NCI-H1105 treated with DMSO at 0.1 percent for 48 hours (cell line): ENCODE results near the gene ANO2.

Experiments used
- DNase-seq: peaks from one replicate; lab custom pipeline; 2025; lab: John Stamatoyannopoulos, UW

Gene ANO2

DNA sequence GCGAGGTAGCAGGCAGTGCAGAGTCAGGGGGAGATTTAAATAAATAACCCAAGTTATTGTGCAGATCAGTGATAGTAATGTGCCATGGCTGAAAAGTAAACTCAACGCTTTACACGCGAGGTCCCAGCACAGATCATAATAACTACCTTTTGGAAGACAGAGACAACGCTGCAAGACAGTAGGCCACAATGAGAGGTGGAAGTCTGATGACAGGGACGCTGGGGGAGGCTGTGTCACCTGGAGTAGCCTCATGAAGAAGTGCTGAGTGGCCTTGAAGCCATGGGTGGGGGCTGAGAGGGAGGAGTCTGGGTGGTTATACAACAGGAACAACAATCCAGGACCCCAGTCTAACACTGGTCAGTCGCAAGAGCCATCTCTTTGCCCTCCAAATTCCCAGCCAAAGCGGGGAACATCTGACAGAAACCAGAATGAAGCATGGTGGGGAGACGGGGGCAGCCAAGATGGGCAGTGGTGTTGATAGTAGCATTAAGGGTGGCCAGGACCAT is 28.2 kb downstream of the ANO2 start:
- DNase-seq = no peak

GRCh38 chr12:5915511-5915910 is 29.5 kb downstream of the ANO2 start:
- no peak for DNase-seq

DNA sequence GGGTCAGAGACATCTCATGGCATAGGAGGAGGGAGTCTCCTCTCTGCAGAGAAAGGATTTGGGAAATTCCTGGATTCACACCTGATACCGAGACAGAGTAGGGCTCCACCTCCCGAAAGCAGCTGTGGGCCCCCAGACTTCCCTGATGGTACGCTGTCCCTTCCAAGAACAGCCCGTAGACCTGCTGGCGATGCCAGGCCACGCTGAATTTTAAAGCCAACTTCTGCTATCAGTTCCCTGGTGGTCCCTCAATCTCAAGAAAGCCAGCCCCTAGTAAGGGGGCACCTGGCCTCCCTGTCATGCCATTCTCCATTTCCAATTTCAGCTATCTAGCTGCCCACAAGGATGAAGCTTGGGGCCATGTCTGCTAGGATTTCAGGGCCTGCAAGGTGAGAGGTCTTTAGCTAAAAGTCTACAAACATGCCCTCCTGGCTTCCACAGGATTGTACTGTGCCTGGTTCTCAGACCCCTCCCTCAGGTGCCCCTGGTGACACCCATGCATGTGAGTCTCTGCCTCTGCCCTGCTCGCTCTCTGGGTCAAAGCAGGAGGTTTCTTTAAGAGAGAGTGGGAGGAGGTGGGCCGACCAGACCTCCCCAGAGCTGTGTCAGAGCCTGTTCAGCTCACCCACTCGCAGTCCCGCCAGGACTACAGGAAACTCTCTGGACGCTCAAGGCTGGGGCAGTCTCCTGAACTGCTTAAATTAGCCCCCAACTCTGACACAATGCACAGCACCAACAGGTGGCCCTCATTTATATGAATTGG is 30.5 kb downstream of the ANO2 start:
- DNase-seq = no peak

- DNase-seq = no peak
These were observed 31.7 kb downstream of the ANO2 start for GRCh38 chr12:5913387-5913786.

DNA sequence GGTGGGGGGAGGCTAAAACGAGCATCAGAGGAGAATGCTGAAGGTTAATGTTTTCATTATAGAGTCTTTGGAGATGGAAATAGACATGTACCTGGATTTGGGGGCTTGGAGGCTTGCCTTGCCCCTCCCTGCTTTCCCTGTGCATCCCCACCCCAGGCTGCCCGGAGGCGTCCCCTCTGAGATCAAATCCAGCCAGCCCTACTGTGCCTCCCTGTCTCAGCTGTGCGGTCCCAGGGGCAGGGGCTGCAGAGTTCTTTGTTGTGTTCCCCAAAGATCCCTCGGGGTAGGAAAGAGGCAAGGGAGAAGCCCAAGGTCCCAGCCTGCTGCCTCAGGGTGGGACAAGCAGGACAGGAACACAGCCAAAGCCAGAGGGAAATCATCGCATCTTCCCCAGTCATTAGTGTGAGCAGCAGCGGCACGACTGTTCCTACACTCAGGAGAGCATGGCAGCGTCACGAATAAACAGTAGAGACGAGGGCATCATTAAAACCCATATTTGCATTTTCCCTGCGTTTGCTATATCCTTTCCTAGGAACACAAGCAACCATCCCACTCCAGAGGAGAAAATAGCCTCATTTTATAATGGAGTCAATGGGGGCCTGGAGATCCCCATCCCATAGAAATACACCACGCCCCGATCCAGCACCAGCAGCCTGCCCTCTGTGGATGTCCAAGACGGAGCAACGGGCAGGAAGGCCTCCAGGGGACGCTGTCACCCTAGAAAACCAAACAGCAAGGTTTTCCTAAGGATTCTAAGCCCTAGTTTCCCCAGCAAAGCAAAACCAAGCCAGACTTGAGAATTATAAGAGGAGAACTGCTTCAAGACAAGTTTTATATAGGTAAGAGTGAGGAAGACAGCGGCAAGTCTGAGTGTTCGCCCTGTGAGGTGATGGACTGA is 32.4 kb downstream of the ANO2 start:
- no peak for DNase-seq

DNA sequence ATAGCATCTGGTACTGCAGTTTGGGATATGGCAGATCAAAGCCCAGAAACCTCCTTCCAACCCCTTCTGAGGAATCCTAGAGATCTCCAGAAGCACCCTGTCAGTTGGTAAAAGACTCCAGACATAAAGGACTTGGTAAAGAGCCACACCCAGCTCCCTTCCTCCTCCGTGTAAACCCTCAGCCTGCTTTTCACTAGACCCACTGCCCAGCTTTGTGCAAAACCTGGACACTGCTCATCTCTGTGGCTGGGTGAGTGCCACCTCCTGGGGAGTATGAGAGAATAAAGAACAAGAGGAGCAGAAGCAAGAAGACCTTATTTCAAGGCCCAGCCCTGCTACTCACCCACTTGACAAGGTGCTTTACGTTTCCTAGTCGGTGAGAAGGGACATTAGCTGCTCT is 33.0 kb downstream of the ANO2 start:
- no peak for DNase-seq

DNA sequence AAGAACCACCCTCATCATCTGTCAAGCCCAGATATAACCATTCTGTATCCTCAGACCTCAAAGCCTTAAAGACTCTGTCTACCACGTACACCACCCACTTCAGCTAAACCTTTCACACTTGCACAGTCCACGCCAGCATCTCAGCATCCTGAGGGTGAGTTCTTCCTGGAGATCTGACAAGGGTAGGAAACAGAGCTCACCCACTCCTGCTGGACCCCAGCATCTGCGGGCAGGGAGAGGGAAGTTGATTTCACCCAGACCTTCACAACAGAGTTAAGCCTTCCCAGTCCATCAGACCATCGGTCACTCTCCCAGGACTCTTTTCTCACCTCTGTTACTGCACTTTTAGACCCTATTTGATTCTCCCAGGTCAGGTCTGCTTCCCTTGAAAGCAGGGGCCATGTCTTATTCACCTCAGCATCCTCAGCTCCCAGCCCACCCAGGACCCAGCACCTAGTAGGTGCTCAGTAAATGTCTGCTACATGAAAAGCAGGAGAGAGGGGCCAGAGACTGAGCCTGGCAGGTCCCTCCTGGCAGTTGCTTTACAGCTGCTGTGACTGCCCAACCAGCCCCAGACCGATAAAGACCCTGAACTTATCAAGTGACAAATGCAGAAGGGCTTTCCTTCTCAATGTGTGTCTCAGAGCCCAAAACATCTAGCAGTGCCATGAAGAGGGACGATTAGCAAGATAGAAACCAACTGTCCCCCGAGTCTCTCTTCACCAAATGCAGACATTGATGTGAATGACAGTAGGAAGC is 34.1 kb downstream of the ANO2 start:
- no peak for DNase-seq

- DNase-seq = no peak
These were observed 35.5 kb downstream of the ANO2 start for GRCh38 chr12:5909560-5909959.

DNA sequence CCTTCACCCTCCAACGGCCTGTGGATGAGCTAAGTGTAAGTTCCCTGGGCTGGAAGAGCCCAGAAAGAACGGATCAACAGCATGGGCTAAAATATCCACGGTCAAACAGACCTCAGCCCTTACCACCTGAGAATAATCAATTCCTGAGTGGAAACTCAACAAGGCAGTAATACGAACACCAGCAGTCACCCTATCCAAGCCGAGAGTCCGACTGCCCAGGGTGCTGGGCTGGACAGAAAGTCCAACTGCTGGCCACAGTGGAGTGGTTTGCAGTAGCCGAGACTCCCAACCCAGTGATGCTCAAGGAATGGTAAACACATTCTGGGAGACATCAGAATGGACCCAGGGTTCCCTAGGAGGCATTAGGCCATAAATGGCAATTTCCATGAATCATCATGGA is 36.8 kb downstream of the ANO2 start:
- no peak for DNase-seq

GRCh38 chr12:5907807-5908206 is 37.3 kb downstream of the ANO2 start:
- DNase-seq = no peak

DNA sequence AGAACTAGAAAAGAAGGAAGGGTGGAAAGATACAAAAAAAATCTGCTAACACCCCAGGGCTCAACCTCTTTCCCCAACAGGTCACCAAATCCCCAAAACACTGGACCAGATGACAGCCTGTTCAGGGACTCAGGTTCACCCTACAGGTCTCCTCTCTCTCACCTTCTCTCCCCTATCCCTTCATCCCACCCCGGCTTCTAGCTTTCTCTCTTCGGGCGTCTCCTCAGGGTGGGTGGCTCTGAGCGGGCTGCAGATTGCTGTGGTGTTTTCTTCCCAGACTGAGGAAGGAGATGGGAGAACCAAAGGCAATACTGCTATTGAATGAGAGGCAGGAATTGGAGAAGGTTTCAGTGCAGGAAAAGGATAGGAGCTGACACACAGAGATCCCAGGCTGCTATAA is 39.3 kb downstream of the ANO2 start:
- no peak for DNase-seq

DNA sequence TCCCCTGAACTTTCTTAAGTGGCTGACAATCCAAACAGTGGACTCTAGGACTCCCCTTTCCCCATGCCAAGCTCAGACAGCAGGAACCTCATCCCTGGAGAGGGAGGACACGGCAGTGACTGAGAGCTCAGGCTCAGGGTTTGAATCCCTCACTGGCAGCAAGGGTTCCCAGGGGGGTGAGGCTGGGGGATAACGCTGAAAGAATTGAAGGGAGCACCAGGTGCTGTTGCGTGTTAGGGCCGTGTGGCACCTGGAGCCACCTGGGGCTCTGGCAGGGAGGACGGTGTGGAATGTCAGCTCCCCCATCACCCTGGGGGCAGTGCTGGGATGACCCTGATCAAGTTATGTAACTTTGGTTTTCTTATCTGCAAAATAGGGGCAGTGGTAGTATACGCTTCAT is 40.1 kb downstream of the ANO2 start:
- DNase-seq = no peak

GRCh38 chr12:5904441-5904840 is 40.6 kb downstream of the ANO2 start:
- no peak for DNase-seq

DNA sequence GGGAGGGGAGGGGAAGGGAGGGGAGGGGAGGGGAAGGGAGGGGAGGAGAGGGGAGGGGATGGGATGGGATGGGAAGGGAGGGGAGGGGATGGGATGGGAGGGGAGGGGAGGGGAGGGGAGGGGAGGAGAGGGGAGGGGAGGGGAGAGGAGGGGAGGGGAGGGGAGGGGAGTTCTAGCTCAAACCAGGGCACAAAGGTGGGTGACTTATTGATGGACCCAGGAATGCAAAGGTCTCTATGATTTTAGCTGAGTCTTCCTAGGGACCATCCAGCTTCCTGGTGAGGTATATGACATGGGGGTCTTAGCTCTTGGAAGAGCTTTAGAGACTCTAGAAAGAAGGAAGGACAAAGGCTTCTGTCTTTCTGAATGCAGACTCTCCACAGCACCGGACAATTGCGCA is 42.3 kb downstream of the ANO2 start:
- no peak for DNase-seq

DNA sequence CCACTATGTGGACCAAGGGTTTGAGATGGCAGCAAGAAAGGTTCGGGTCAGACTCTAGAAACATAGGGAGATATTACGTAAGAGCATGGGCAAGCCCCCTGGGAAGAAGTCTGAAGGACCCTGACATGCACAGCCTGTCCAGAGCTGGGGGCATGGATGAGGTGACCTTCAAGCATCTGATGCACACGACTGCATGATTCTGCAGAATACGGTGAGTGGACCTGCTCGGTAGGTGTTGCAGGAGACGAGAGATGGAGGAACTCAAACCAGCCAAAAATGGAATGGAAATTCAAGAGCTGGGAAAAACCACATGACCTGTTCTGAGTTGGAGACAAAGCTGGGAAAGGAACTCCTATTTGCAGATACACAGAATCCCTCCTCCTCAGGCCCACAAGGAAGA is 43.6 kb downstream of the ANO2 start:
- no peak for DNase-seq

- no peak for DNase-seq
These were observed 44.4 kb downstream of the ANO2 start for GRCh38 chr12:5900533-5901205.

- no peak for DNase-seq
These were observed 45.0 kb downstream of the ANO2 start for GRCh38 chr12:5900076-5900475.

DNA sequence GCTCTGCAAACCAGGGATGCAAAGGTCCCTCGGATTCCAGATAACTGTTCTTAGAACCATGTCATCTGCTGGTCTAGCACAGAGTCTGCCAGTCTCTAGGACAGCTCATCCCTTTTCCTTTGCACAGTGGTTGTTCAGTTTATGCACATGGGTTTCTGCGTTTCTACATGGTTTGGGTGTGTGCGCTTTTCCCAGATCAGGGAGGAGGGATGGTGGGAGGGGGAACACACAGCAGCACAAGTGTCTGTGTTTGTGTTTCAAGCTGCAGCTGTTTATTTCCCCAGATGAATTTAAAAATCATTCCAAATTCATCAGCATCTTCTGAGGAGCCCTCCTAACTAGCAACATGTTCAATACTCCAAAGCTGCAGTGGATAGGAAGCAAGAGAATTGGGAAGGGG is 45.4 kb downstream of the ANO2 start:
- no peak for DNase-seq

GRCh38 chr12:5898874-5899273 is 46.2 kb downstream of the ANO2 start:
- no peak for DNase-seq

DNA sequence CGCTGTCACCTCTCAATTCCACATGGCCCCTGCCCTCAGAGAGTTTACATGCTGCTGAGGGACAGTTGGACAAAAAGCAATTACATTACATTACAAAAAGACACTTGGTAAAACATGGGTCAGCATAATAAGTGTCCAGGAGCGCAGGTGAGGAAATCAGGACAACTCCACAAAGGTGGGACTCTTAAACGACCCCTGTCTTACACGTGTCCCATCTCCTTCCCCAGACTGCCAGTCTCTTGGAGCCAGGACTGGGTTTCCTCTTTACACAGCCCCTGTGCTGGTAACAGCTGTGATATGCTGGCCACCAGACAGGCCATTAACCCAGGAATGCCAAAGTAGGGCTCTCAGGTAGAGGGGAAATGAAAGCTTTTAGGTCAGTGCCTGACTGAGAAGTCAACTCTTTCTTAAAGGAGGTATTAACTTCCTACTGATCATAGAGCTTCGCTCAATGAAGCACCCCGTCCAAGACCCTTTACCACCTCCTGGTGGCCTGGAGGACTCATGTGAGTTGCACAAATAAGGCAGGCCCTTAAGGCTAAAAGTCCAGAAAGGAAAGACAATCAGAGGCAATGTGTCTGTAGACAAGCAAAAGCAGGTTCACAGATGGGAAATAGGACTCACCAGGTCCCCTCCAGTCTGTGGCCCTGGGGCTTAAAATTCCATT is 55.5 kb downstream of the ANO2 start:
- DNase-seq = no peak

GRCh38 chr12:5888816-5889315 is 56.2 kb downstream of the ANO2 start:
- DNase-seq = no peak
